CD8-positive, alpha-beta memory T cell (primary cell): ENCODE results near the gene TRIM52. TPM values are rescaled to one million over a fixed set of nuclear protein-coding genes. Genes with fewer than 3 reads are reported as not detected.
A peak's percentile ranks its signal among the peaks of the same experiment; 100 is the strongest.

Experiments
- CTCF ChIA-PET: fragments of 350-600 bp; sonication (Branson Sonifier 250); formaldehyde crosslinking; loops from one replicate; lab custom pipeline; 2021; ENCODE audit warnings: antibody characterized with exemption; lab: Charles Lee
- POLR2A ChIA-PET: fragments of 350-600 bp; sonication (Branson Sonifier 250); formaldehyde crosslinking; loops from one replicate; lab custom pipeline; 2021; ENCODE audit warnings: antibody characterized with exemption; lab: Charles Lee
- DNase-seq, 5 donors: peaks; one replicate each; pipeline versions ENCODE4 v3.0.0 to v3.0.0-alpha.2; 2020 to 2022; ENCODE audit warnings: mixed read lengths in 1 of 5
- H3K27ac ChIP-seq: one replicate; pipeline ENCODE4 v1.7.0; 2013; ENCODE audit warnings: low read depth, mild to moderate bottlenecking, low read length, moderate library complexity
- H3K27me3 ChIP-seq: 2 replicates; pipeline ENCODE4 v1.7.0; 2013; ENCODE audit warnings: low read length, mild to moderate bottlenecking; ENCODE audit not compliant: insufficient read depth, poor library complexity, severe bottlenecking
- H3K36me3 ChIP-seq: 2 replicates; pipeline ENCODE4 v1.7.0; 2013; ENCODE audit warnings: mild to moderate bottlenecking, low read length, moderate library complexity; ENCODE audit not compliant: insufficient read depth
- H3K4me1 ChIP-seq: 2 replicates; pipeline ENCODE4 v1.7.0; 2013; ENCODE audit warnings: mild to moderate bottlenecking, low read length, moderate library complexity; ENCODE audit not compliant: insufficient read depth
- H3K4me3 ChIP-seq: 2 replicates; pipeline ENCODE4 v1.7.0; 2013; ENCODE audit warnings: mild to moderate bottlenecking, low read length
- H3K9me3 ChIP-seq: 2 replicates; pipeline ENCODE4 v1.7.0; 2013; ENCODE audit warnings: mild to moderate bottlenecking, low read length
- H3K27ac Mint-ChIP-seq, 8 donors: one replicate each; pipeline ENCODE4 v1.8.0; 2020 to 2021; ENCODE audit warnings: mixed read lengths in 8 of 8, mild to moderate bottlenecking in 6 of 8, inconsistent platforms in 3 of 8, moderate library complexity in 3 of 8
- H3K27me3 Mint-ChIP-seq, 2 donors: one replicate each; pipeline ENCODE4 v1.8.0; 2020 to 2021; ENCODE audit warnings: mixed read lengths in 2 of 2, mild to moderate bottlenecking in 1 of 2, moderate library complexity in 1 of 2
- H3K36me3 Mint-ChIP-seq, 3 donors: one replicate each; pipeline ENCODE4 v1.8.0; 2020 to 2021; ENCODE audit warnings: mixed read lengths in 3 of 3, inconsistent platforms in 1 of 3, mild to moderate bottlenecking in 1 of 3
- H3K4me1 Mint-ChIP-seq, 3 donors: one replicate each; pipeline ENCODE4 v1.8.0; 2020 to 2021; ENCODE audit warnings: mixed read lengths in 3 of 3, inconsistent platforms in 1 of 3, mild to moderate bottlenecking in 1 of 3
- H3K4me3 Mint-ChIP-seq, 7 donors: one replicate each; pipeline ENCODE4 v1.8.0; 2020 to 2021; ENCODE audit warnings: mixed read lengths in 7 of 7, mild to moderate bottlenecking in 6 of 7, moderate library complexity in 4 of 7, inconsistent platforms in 2 of 7
- H3K9me3 Mint-ChIP-seq, 5 donors: one replicate each; pipeline ENCODE4 v1.8.0; 2020 to 2022; ENCODE audit warnings: mixed read lengths in 5 of 5, mild to moderate bottlenecking in 3 of 5, moderate library complexity in 2 of 5, inconsistent platforms in 1 of 5
- polyA plus RNA-seq: library from polyadenylated mRNA; unstranded; fragments of 300-500 nt; fragmentation: Illumina TruSeq; gene quantifications from one replicate; pipeline ENCODE4 v1.2.3, GENCODE V29; 2021
- total RNA-seq, 2 experiments: library from RNA; stranded (reverse); gene quantifications; one replicate each; pipeline ENCODE4 v1.2.3, GENCODE V29; 2021

TRIM52 gene
- total and polyA plus RNA-seq, 3 experiments from 2014 or later: 14.1 to 46.3 (median 17.1) TPM

DNA sequence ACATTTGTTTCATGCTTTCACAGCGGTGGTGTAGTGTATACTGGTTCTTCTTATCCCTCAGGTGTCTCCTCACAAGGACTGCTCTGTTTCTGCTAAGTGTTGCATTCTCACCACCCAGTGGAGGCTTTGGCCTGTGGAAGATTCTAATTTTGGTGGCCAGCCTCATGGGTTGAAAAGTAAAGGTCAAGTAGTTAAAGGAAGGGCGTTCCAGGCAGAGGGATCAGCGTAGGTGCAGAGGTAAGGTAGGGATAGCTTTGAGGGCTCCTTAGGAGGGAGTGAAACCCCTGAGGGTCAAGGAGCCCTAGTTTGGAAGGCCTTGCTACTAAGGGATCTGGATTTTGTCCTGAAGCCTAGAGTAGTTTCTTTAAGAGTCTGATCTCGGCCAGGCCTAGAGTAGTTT lies 12.7 kb downstream of the TRIM52 start:
- POLR2A ChIA-PET: interaction anchor here (1.0 to 8.9 kb wide), 2 partner anchors 13 to 59 kb away, joined by 3 to 94 read pairs; partner anchors contain the start of gene TRIM52
- CTCF ChIA-PET: no interaction called here

DNA sequence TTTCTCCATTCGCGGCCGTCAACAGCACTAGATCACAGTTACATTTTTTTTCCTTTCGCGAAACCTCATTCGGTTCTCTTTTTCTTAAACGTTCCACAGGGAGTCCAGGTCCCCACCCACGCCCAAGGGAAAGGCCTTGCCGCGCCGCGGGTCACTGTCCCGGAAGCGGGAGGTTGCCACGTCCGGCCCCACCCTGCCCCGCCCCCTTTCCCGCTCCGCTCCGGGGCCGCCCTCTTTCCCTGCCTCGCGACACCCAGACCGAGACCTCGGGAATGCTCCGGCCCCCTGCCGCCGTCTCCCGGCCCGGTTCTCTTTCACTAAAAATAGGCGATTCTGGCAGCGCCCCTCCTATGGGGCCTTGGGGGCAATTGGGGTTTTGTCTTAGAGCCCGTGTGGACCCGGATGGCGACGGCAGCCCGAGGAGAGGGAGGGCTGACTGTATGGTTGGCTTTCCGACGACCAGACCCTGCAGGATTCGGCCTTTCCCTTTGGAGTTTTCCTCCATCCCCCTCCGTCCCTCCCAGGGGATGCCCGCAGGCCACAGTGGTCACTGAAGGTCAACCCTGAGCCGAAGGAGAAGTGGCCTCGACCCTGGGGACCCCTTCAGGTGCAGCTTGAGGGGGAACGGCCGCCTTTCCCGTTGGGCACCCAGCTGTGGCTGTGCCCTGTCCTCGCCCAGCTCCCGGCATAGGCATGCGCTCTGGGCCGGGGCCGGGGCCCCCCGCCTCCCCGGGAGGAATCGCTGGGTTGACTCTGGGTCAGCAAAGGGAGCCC lies 14.5 kb downstream of the TRIM52 start:
- H3K27ac ChIP-seq: peak overlapping the region; percentile 96
- no peaks in the 10 kb centered on the region for H3K27me3 ChIP-seq
- peak; percentile 62 to 80 (median 71) for DNase-seq
- no peaks in the 10 kb centered on the region for H3K9me3 Mint-ChIP-seq
- peaks cover 0 to 2% of the 10 kb centered on the region in 2 donors for H3K27me3 Mint-ChIP-seq
- peak overlapping the region; percentile 96 for H3K4me3 ChIP-seq
- peaks cover 1 to 40% (median 10%) of the 10 kb centered on the region in 3 donors for H3K36me3 Mint-ChIP-seq
- peaks cover 64% of the 10 kb centered on the region for H3K4me1 ChIP-seq
- ChIA-PET POLR2A (interaction anchor here (0.7 to 8.9 kb wide), 5 partner anchors 12 to 62 kb away, joined by 3 to 94 read pairs (median 5); partner anchors contain the start of genes TRIM41 and TRIM52), CTCF (interaction anchor here (0.9 to 2.6 kb wide), 3 partner anchors 15 to 22 kb away, joined by 3 to 22 read pairs (median 5); partner anchors contain the start of gene TRIM52)
- peak overlapping the region; percentile 85 to 98 (median 95) for H3K27ac Mint-ChIP-seq
- H3K4me1 Mint-ChIP-seq: peaks cover 72 to 90% (median 84%) of the 10 kb centered on the region in 3 donors
- peak overlapping the region; percentile 88 to 99 (median 95) for H3K4me3 Mint-ChIP-seq
- no peaks in the 10 kb centered on the region for H3K9me3 ChIP-seq
- H3K36me3 ChIP-seq: peaks cover 12% of the 10 kb centered on the region

More for the DNA sequence above, 12.7 kb downstream of the TRIM52 start:
- Mint-ChIP-seq H3K27me3 (no peaks in the 10 kb centered on the region), H3K27ac (peak overlapping the region; percentile 85 to 97 (median 93)), H3K4me3 (peak overlapping the region; percentile 83 to 99 (median 94)), H3K36me3 (peaks cover 0 to 31% (median 0%) of the 10 kb centered on the region in 3 donors), H3K9me3 (no peaks in the 10 kb centered on the region), H3K4me1 (peaks cover 61 to 84% (median 73%) of the 10 kb centered on the region in 3 donors)
- H3K27me3 ChIP-seq: no peaks in the 10 kb centered on the region
- H3K4me1 ChIP-seq: peaks cover 47% of the 10 kb centered on the region
- H3K9me3 ChIP-seq: no peaks in the 10 kb centered on the region
- DNase-seq: no peak
- peak overlapping the region; percentile 70 for H3K27ac ChIP-seq
- H3K36me3 ChIP-seq: no peaks in the 10 kb centered on the region
- H3K4me3 ChIP-seq: peak overlapping the region; percentile 29

DNA sequence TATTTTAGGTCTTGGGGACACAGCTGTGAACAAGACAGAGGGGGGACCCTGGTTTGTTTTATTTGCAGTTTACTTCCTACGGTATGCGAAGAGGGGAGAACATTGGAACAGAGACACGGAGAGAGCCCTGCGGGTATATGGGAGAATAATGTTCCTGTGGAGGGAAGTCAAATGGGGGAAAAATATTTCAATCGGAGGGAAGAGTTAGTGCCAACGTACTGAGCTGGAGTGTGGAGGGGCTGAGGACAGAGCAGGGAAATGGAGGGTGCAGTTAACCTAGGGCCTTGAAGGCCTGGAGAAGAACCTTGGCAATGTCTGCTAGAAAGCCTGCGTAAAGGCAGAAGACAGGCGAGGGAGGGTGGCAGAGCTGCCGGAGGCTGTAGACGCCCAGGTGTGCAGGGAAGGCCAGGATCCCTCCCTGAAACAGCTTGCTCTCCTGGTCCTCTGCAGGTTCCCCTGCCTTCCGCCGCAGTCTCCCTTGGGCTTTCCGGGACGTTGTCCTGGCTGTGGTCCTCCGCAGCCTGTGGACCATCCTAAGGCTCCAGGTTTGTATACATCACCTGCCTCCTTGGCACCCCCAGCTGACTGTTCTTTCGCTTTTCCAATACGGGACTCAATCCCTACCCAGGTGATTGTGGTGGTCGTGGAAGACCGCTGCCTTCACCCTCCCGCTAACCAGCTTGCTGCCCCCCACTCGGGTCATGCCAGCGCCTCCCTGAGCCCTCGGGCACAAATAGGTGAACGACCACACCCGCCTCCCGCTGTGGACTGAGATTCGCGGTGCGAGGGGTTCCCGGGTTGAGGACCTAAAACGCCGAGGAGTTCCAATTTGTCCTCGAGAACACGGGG lies 15.3 kb downstream of the TRIM52 start:
- Mint-ChIP-seq H3K27me3 (peaks cover 0 to 2% of the 10 kb centered on the region in 2 donors), H3K36me3 (peaks cover 4 to 42% (median 11%) of the 10 kb centered on the region in 3 donors), H3K4me1 (peaks cover 74 to 87% (median 81%) of the 10 kb centered on the region in 3 donors), H3K9me3 (no peaks in the 10 kb centered on the region), H3K27ac (peak overlapping the region; percentile 85 to 98 (median 95)), H3K4me3 (peak overlapping the region; percentile 88 to 99 (median 95))
- peak overlapping the region; percentile 96 for H3K4me3 ChIP-seq
- H3K4me1 ChIP-seq: peaks cover 72% of the 10 kb centered on the region
- no peak for DNase-seq
- H3K27ac ChIP-seq: peak overlapping the region; percentile 96
- H3K9me3 ChIP-seq: no peaks in the 10 kb centered on the region
- CTCF ChIA-PET: interaction anchor here (0.7 to 2.6 kb wide), 2 partner anchors 15 to 54 kb away, joined by 3 to 22 read pairs; partner anchors contain the start of gene TRIM52
- H3K27me3 ChIP-seq: no peaks in the 10 kb centered on the region
- peaks cover 18% of the 10 kb centered on the region for H3K36me3 ChIP-seq
- POLR2A ChIA-PET: interaction anchor here (0.6 to 8.9 kb wide), 5 partner anchors 16 to 61 kb away, joined by 3 to 94 read pairs (median 4); partner anchors contain the start of genes TRIM41 and TRIM52

DNA sequence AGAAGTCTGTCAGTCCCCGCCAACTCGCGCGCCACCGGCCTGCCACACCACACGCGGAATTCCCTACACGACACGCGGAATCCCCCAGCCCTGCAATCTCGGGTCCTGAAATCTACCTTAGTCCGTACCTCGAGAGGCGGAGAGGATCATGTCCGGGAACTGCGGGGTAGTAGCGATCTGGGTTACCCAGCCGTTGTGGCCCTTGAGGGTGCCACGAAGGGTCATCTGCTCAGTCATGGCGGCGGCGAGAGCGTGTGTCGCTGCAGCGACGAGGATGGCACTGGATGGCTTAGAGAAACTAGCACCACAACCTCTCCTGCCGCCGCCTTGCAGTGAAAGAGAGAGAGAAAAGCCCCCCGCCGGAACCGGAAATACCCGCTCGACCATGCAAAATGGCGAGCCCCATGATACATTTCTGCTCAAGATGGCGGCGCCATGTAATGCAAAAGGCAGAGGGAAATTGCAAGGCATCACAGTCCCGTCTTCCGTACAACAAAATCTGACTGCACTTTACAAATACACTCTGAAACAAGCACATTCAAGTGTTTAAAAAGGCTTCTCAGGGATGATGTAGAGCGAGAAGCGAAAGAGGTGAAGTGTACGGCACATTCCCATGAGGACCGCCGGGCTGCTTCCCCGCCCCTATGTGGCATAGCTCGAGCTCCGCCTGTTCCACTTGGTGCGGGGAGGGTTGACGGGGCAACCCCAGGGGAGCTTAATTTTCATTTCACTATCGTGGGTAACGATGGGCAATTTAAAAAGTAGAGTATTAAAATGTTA lies 17.2 kb downstream of the TRIM52 start, which contains the start of gene RACK1:
Gene RACK1 (minus strand): TSS at position 343 of the 780 bp plus-strand sequence. CDS start 106 bp downstream, at position 237.
- H3K4me3 Mint-ChIP-seq: peak within 1 kb of the TSS; percentile 94 to 99 (median 97)
- Histone ChIP-seq H3K36me3 (peaks cover 28% of the 10 kb centered on the region), H3K4me1 (peaks cover 64% of the 10 kb centered on the region), H3K27me3 (no peaks in the 10 kb centered on the region), H3K4me3 (peak within 1 kb of the TSS; percentile 95), H3K27ac (peak within 1 kb of the TSS; percentile 96), H3K9me3 (no peaks in the 10 kb centered on the region)
- CTCF ChIA-PET: interaction anchor here (0.9 to 2.6 kb wide), 7 partner anchors 8 to 59 kb away, joined by 3 to 22 read pairs (median 5); partner anchors contain the start of genes TRIM41 and TRIM52
- peak within 1 kb of the TSS; percentile 96 to 99 (median 98) for H3K27ac Mint-ChIP-seq
- H3K27me3 Mint-ChIP-seq: peaks cover 0 to 2% of the 10 kb centered on the region in 2 donors
- H3K9me3 Mint-ChIP-seq: no peaks in the 10 kb centered on the region
- DNase-seq: peak; percentile 83 to 93 (median 87)
- H3K36me3 Mint-ChIP-seq: peaks cover 11 to 58% (median 16%) of the 10 kb centered on the region in 3 donors
- H3K4me1 Mint-ChIP-seq: peaks cover 68 to 76% (median 70%) of the 10 kb centered on the region in 3 donors
- POLR2A ChIA-PET: interaction anchor here (0.6 to 8.9 kb wide), 8 partner anchors 17 to 433 kb away, joined by 3 to 94 read pairs (median 8); partner anchors contain the start of genes TRIM41 and TRIM52

DNA sequence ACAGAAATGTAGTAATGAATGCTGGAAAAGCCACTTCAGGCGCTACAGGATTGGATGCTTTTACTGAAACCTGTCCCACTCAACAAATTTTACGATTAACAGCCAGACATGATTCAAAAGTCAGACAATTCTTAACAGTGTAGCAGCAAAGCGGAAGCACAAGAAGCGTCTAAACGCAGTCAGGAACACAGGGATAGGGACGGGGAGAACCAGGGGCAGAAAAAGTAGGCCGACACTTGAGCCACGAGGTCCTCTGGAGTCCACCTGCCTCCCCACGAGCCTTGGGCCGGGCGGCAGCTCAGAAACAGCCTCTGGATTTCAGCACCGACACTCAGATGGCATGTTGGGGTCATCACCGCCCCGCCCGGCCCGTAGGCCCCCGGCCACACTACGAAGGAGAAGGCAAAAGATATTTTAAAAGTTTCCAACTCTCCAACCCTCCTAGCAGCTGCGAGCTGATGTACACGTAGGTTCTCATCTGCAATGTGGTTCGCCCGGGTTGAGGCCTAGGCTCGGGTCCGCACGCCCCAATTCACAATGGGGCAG lies 17.9 kb downstream of the TRIM52 start:
- H3K36me3 ChIP-seq: peaks cover 35% of the 10 kb centered on the region

DNA sequence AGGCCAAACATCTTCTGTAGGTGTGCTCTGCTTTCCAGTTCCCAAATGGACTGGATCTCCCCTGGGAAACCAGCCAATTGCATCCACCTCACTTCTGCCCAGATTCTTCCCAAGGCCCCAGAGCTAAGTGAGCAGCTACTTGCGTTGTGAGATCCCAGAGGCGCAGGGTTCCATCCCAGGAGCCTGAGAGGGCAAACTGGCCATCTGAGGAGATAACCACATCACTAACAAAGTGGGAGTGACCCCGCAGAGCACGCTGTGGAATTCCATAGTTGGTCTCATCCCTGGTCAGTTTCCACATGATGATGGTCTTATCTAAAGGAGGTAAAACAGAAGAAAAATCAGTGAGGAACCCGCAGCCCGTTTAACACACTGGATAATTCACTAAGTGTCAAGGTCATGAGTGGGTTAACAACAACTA lies 18.9 kb downstream of the TRIM52 start:
- H3K36me3 ChIP-seq: peaks cover 45% of the 10 kb centered on the region
- CTCF ChIA-PET: interaction anchor here (1.0 to 1.8 kb wide), 3 partner anchors 15 to 20 kb away, joined by 3 to 5 read pairs (median 4); partner anchors contain the start of gene TRIM52
- H3K9me3 ChIP-seq: no peaks in the 10 kb centered on the region
- peak overlapping the region; percentile 96 for H3K27ac ChIP-seq
- H3K4me1 Mint-ChIP-seq: peaks cover 62 to 70% (median 64%) of the 10 kb centered on the region in 3 donors
- no peaks in the 10 kb centered on the region for H3K9me3 Mint-ChIP-seq
- H3K27me3 Mint-ChIP-seq: peaks cover 0 to 3% of the 10 kb centered on the region in 2 donors
- no peaks in the 10 kb centered on the region for H3K27me3 ChIP-seq
- peak overlapping the region; percentile 94 to 99 (median 97) for H3K4me3 Mint-ChIP-seq
- peak overlapping the region; percentile 95 to 99 (median 98) for H3K27ac Mint-ChIP-seq
- H3K4me1 ChIP-seq: peaks cover 53% of the 10 kb centered on the region
- peaks cover 19 to 73% (median 25%) of the 10 kb centered on the region in 3 donors for H3K36me3 Mint-ChIP-seq
- H3K4me3 ChIP-seq: peak overlapping the region; percentile 95
- POLR2A ChIA-PET: interaction anchor here (4.3 to 8.9 kb wide), 3 partner anchors 19 to 53 kb away, joined by 30 to 94 read pairs (median 70); partner anchors contain the start of genes TRIM41 and TRIM52
- DNase-seq: no peak

More for the DNA sequence above, 17.9 kb downstream of the TRIM52 start:
- Mint-ChIP-seq H3K4me1 (peaks cover 67 to 75% (median 67%) of the 10 kb centered on the region in 3 donors), H3K4me3 (peak overlapping the region; percentile 94 to 99 (median 97)), H3K36me3 (peaks cover 14 to 64% (median 21%) of the 10 kb centered on the region in 3 donors), H3K27me3 (peaks cover 0 to 3% of the 10 kb centered on the region in 2 donors), H3K9me3 (no peaks in the 10 kb centered on the region), H3K27ac (peak overlapping the region; percentile 95 to 99 (median 98))
- ChIA-PET POLR2A (interaction anchor here (0.6 to 8.9 kb wide), 6 partner anchors 12 to 54 kb away, joined by 3 to 94 read pairs (median 22); partner anchors contain the start of genes TRIM41 and TRIM52), CTCF (interaction anchor here (1.1 kb wide), 2 partner anchors 9 to 55 kb away, joined by 3 read pairs; no protein-coding TSS in a partner anchor)
- H3K4me3 ChIP-seq: peak overlapping the region; percentile 95
- H3K27me3 ChIP-seq: no peaks in the 10 kb centered on the region
- peaks cover 61% of the 10 kb centered on the region for H3K4me1 ChIP-seq
- DNase-seq: peak in 1 of 5 donors; percentile 30
- H3K9me3 ChIP-seq: no peaks in the 10 kb centered on the region
- peak overlapping the region; percentile 96 for H3K27ac ChIP-seq
